Neural cell (in vitro differentiated cells): ENCODE measurements around the gene USP46.

Experiments used
- CTCF ChIP-seq: fragments of 450-650 bp; IDR thresholded peaks from 2 replicates; pipeline ENCODE4 v1.5.1; 2014; ENCODE audit warnings: antibody characterized with exemption, mild to moderate bottlenecking, moderate library complexity; ENCODE audit not compliant: poor library complexity, severe bottlenecking
- EZH2 ChIP-seq: fragments of 200-600, 300-800 bp; shearing (Covaris generic), sonication (generic); IDR thresholded peaks from 2 replicates; pipeline ENCODE4 v1.6.1; 2014; ENCODE audit warnings: antibody characterized with exemption, low read length, borderline replicate concordance, mild to moderate bottlenecking; ENCODE audit not compliant: insufficient read depth, poor library complexity, severe bottlenecking
- REST ChIP-seq: IDR thresholded peaks from 2 replicates; pipeline ENCODE4 v1.6.1; 2012; ENCODE audit warnings: borderline replicate concordance

- TF ChIP-seq EZH2: no peak
- TF ChIP-seq CTCF: no peak
- TF ChIP-seq REST: no peak
Observed at GRCh38 chr4:52622564-52622963, 36.5 kb downstream of the USP46 start.
